NOMO-1 treated with dmso at 0.1 percent for 144 hours (cell line): ENCODE measurements around the gene DSCAML1.

Source experiments
- DNase-seq: peaks from one replicate; lab custom pipeline; 2025; ENCODE audit not compliant: unreplicated experiment; lab: John Stamatoyannopoulos, UW

DSCAML1 gene

DNA sequence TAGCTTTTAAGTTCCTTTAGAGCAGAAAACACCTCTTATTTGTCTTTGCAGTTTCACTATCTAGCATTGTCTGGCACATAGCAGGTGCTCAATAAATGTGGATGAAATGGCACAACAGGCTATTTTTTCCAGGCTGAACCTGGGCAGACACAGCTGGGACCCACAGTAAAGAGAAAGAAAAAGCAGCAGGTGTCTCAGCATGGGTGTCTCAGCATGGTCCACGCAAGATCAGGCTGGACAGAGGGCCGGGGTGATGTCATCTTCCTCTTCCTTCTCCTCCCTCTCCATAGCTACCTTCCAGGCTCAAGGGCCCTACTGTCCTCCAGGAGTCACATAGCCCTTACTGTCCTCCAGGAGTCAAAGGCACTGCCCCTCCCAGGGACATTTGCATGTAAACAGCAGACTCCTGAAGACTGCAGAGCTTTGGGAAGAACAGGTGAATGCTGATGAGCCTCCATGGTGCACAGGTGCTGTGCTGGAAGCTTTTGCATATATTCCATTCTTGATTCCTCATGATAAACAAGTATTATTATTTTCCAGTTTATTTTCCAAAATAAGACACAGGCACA lies 65.2 kb downstream of the DSCAML1 start:
- DNase-seq = no peak

DNA sequence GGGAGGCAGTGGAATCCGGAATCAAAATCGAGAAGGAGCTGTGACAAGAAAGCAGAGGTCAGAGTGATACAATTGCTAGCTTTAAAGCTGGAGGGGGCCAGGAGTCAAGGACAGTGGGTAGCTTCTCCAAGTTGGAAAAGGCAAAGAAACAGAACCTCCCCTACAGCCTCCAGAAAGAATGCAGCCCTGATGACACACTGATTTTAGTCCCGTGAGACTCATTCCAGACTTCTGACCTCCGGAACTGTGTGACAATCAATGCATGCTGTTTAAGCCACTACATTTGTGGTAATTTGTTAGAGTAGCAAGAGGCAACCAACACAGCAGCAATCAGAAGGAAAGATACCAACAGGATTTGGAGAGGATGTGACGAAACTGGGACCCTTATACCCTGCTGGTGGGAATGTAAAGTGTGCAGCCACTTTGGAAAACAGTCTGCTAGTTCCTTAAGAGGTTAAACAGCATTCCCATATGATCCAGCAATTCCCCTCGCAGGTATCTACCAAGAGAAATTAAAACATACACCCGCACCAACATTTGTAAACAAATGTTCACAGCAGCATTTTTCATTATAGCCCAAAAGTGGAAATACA lies 66.7 kb downstream of the DSCAML1 start:
- no peak for DNase-seq

GRCh38 chr11:117725048-117725734 lies 71.8 kb downstream of the DSCAML1 start:
- DNase-seq = no peak

DNA sequence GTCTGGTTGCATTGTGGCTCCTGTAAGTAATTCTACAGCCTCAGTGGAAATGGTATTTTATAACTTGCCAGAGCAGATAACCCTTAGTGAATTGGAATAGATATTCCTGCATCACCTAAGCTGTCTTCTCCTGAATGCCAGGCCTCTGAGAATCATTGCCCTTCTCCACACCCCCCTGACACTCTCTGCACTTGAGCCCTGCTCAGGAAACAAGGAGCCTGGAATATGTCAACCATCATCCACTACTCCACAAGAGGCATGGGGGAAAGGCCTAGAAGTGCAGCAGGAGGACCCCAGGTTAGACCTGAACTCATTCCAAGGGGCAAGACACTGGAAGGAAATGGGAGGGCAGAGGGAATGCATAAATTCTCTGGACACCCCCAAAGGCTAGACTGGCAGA lies 72.4 kb downstream of the DSCAML1 start:
- DNase-seq = no peak

DNA sequence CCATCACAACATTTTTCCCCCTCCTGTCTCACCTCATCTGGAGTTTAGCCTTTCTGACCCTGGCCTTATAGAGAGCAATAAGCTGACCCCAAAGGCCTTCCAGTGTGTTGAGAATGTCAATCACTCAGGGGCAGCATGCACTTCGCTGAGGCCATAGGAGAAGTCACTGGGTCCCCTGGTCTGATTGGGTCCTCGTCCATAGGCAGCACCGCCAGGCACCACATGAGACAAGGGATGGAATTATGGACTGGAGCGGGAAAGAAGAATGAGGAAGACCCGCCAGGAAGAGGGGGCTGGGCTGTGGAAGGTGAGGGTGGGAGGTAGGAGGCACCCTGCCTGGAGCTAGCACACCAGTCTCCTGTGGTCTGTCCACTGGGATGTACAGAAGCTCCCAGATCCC lies 72.9 kb downstream of the DSCAML1 start:
- no peak for DNase-seq

DNA sequence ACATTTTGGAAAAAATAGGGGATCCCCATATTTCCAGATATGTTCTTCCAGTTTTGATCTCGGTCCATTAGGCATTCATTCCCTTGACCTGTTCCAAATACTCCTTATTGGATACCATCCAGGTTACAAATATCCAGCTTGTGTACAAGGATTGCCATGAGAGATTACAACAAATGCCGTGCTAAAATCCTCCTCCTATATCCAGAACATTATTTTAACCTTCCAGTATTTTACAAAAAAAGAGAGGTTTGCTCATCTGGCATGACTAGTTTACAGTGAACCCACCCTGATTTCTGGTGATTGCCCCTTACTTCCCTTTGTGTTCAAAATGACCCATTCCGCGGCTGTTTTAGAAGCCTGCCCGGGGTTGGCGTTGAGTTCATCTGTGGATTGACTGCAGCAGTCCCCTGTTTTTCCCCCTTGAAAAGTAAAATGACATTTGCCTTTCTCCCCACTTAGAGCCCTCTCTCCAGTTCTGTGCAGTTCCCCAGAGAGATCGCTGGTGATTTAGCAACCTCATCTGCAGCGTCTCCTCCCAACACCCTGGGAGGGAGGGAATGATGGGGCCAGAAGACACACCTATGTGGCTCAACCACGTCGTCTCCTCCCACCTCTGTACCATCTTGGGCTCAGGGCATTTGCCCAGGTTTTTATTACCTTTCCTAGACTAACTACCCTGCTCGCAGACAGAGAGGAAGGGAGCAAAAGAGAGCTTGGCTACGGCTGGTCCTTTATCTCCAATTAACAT lies 73.6 kb downstream of the DSCAML1 start:
- DNase-seq = no peak

GRCh38 chr11:117722082-117722481 lies 74.9 kb downstream of the DSCAML1 start:
- DNase-seq = no peak

GRCh38 chr11:117720061-117720511 lies 76.9 kb downstream of the DSCAML1 start:
- no peak for DNase-seq

- DNase-seq = no peak
These were observed 77.5 kb downstream of the DSCAML1 start for GRCh38 chr11:117719480-117719879.

GRCh38 chr11:117717485-117718314 lies 79.3 kb downstream of the DSCAML1 start:
- DNase-seq = no peak

DNA sequence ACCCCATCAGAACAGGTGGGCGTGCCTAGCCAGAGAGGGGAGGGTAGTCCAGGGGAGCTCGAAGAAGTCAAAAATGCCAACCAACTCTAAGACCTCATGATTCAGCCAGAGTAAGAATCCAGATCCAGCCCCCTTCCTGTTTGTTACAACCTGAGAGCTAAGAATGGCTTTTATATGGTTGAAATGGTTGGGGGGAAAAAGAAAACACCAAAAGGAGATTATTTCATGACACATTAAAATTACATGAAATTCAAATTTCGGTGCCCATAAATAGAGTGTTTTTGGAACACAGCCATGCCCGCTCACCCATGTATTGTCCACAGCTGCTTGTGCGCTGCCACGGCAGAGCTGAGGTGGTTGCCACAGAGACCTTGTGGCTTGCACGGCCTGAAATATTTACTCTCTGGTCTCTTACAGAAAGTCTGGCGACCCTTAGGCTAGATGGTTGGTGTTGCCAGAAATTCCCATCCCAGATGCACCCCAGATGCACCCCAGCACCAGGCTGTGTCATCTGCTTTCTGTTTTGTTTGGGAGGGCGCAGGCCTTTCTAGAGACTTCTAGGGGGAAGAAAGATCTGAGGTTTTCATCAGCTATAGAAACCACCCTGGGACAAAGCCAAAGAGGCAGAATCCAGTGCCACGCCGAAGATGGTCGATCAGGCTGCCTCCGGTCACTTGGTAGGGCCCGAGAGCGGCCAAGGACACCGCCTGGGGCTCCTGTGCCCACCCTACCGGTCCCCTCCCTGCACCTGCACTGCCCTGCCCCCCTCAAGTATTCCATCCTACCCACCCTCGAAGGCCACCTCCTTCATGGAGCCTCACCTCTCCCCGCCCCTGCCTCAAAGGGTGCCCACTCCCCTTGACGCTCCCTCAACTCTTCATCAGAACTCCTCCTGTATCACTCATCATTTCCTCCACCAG lies 80.2 kb downstream of the DSCAML1 start:
- no peak for DNase-seq

DNA sequence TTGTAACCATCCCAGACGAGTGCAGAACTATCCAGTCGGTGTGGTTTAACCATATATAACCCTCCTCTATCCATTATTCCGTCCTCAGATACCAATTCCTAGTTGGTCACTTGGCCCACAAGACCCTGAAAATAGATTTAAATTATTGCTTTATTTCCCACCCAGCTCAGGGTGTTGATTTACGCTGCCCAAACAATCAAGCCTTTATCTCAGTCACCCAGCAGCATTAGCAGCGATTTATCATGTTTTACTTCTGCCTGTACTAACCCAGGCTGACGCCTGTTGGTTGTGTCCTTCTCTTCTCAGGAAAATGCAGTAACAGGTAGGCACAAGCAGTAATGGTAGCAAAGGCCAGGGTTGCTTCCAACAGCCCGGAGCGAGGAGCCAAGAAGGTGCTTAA lies 81.2 kb downstream of the DSCAML1 start:
- no peak for DNase-seq

DNA sequence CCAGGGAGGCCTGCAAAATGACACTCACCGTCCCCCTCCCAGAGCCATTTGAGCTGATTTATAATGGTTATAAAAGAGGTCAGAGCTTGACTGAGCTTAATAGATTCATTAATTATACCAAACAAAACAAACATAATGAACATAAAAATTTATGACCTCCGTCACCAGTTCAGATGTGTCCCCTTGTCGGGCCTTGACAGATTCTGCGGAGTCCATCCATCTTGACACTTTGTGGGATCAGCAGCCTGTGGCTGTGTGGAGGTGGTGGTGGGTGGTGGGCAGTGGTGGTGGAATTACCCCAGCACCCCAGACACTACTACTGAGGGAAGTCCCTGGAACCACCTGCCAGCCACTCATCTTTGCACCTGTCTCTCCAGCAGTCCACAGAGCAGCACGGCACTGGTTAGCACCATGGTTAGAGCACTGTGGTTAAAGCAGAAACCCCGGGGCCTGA lies 83.5 kb downstream of the DSCAML1 start:
- DNase-seq = no peak

GRCh38 chr11:117712530-117712929 lies 84.5 kb downstream of the DSCAML1 start:
- no peak for DNase-seq

- no peak for DNase-seq
These were observed 85.7 kb downstream of the DSCAML1 start for GRCh38 chr11:117711331-117711730.

GRCh38 chr11:117710211-117710610 lies 86.8 kb downstream of the DSCAML1 start:
- DNase-seq = no peak

- no peak for DNase-seq
These were observed 90.6 kb downstream of the DSCAML1 start for GRCh38 chr11:117706322-117706814.

DNA sequence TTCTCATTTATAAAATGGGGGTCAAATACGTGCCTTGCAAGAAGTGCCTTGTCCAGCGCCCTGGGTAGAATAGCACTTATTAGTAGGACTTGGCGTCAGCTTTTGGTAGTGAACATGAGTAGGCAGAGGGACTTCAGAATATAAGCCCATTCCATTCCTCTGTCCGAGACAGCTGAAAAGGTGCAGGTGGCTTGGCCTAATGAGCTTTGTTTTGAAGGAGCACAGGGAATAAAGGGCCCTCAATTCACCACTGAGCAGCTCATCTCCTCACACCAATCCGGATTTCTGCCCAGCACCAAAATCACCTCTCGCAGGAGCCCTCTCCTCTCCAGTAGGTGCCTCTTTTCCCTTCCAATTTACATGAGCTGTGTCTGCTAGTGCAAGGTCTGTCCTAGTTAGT lies 91.2 kb downstream of the DSCAML1 start:
- DNase-seq = no peak

DNA sequence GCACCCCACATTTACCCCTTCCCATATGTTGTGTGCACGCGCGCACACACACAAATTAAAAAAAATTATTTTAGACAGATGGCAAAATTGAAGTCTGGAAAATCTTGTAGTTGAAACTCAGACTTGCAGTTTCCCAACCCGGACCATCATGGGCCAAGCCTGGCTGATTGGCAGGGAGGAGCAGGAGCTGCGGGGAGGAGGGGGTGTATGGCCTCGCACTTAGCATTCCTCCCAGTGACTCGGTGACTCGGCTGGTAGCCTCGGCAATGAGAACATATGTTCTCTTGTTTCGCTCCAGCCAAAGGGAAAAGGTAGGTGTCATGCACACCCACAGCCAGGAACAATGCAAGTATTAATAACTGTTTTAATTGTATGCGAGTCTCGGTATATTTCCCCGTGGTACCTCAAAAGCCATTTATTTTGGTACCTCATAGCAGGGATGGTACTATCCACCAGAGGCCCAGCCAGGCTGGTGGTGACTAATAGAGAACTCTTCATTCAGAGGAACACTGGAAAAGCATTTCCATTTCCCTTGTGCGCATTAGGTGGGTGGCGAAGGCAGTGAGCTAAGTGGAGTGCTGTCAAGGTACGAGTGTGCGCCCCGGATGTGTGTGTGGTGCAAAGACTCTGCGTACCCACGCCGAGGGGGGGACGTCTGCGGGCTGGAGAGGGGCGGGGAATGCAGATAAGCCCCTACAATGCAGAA lies 92.5 kb downstream of the DSCAML1 start:
- DNase-seq = no peak
